ENCODE measurements around the gene MS4A10. TPM values are rescaled to one million over a fixed set of nuclear protein-coding genes. Genes with fewer than 3 reads are reported as not detected.

The MS4A10 gene
- total and polyA plus RNA-seq, 9 of the 15 experiments (the other 6 are each of a cell fraction or from before 2014, with no cell fraction given) = not detected

GRCh38 chr11:60783911-60784310, 1.2 kb upstream of the MS4A10 start:
- H3K9me3 ChIP-seq (replicated peaks; ENCODE audit: control insufficient read depth, insufficient read depth, low read depth, low read length) = no peaks in the 10 kb centered on the region
- intact Hi-C loops (cut with micrococcal nuclease) (no loop called here), in situ Hi-C loops (cut with MboI) (no loop called here)
- H4K20me1 ChIP-seq (replicated peaks; ENCODE audit: control insufficient read depth, insufficient read depth, low read length) = no peaks in the 10 kb centered on the region
- CTCF ChIA-PET (ENCODE audit: low intra/inter-chr PET ratio) = no interaction called here
- POLR2A ChIA-PET = interaction anchor here (0.8 to 1.4 kb wide), 4 partner anchors 10 to 120 kb away, joined by 3 to 4 read pairs (median 3); no protein-coding TSS in a partner anchor
- 18% methylated on average over 7 of the region's 7 CpGs for WGBS (ENCODE audit: insufficient coverage, low coverage, missing lambda C conversion rate)
- no peak overlapping the region for H3K27ac ChIP-seq (ENCODE audit: extremely low read depth, low read depth, low read length)
- H3K9me1 ChIP-seq (ENCODE audit: control insufficient read depth, insufficient read depth, low read length) = no peaks in the 10 kb centered on the region
- no peaks in the 10 kb centered on the region for H3K79me2 ChIP-seq (ENCODE audit: control insufficient read depth, insufficient read depth, low read length)
- FAIRE-seq = no peak
- ATAC-seq = no peak
- TF ChIP-seq NFE2L1 (tag; IDR thresholded peaks at IDR 0.05; ENCODE audit: borderline replicate concordance, low read depth) (no peak), DDX20 (tag; IDR thresholded peaks at IDR 0.05; ENCODE audit: low read depth) (no peak), MIER1 (IDR thresholded peaks at IDR 0.05; ENCODE audit: low read depth) (no peak), JUN (IDR thresholded peaks at IDR 0.05; ENCODE audit: borderline replicate concordance, low read depth, low read length) (no peak), JUN (CRISPR knock-in tag; IDR thresholded peaks at IDR 0.05; ENCODE audit: borderline replicate concordance) (no peak), CBX3 (IDR thresholded peaks at IDR 0.05; ENCODE audit: borderline replicate concordance in 1 of 2, low read length in 2 of 2) (no peak), MEF2D (tag; conservative IDR thresholded peaks at IDR 0.05; ENCODE audit: low read depth) (no peak)
- peaks cover 2% of the 10 kb centered on the region in 2 experiments; a peak in 2 of 5 replicates for H3K4me1 ChIP-seq (replicated peaks in 1 of 2; ENCODE audit: control insufficient read depth in 2 of 2, insufficient read depth in 2 of 2, low read length in 2 of 2)
- H3K4me2 ChIP-seq (ENCODE audit: insufficient read depth, low read length) = no peak overlapping the region
- H2AFZ ChIP-seq (ENCODE audit: low read depth, low read length) = no peak overlapping the region
- DNase-seq (ENCODE audit: extremely low read depth in 1 of 4, low spot score in 3 of 4) = no peak
- H3K9ac ChIP-seq (ENCODE audit: insufficient read depth in 1 of 2, low read depth in 2 of 2, low read length in 2 of 2) = no peak overlapping the region
- no peak overlapping the region for H3K4me3 ChIP-seq
- BruUV-seq (replicated peaks) = no TSS peak
- peaks cover 0 to 14% of the 10 kb centered on the region in 2 experiments; a peak in 2 of 5 replicates for H3K27me3 ChIP-seq (ENCODE audit: control insufficient read depth in 2 of 2, insufficient read depth in 2 of 2, low read length in 2 of 2)
- no peaks in the 10 kb centered on the region for H3K36me3 ChIP-seq (ENCODE audit: control insufficient read depth, insufficient read depth, low read length)
